Body of pancreas (tissue), 4 donors: Measurements from ENCODE around the gene WFIKKN1. TPM values are rescaled to one million over a fixed set of nuclear protein-coding genes. Genes with fewer than 3 reads are reported as not detected.
A peak's percentile ranks its signal among the peaks of the same experiment; 100 is the strongest.

ENCODE experiments used
- ATAC-seq: fragments of 150-250 bp; one replicate; pipeline ENCODE4 v1.9.1; 2016
- DNase-seq, 4 donors: peaks; one replicate each; pipeline ENCODE4 v3.0.0-alpha.2; 2019
- H3K27ac ChIP-seq, 4 donors: fragments of 200-600 bp; sonication (generic); 1 replicate in 3 of 4; 2 replicates in 1 of 4; pipeline versions ENCODE4 v1.5.1 to v1.6.1; 2016 to 2019; ENCODE audit warnings: mild to moderate bottlenecking in 1 of 4, mixed read lengths in 1 of 4, moderate library complexity in 1 of 4
- H3K27me3 ChIP-seq, 2 donors: fragments of 200-600 bp; sonication (generic); one replicate each; pipeline ENCODE4 v1.6.0; 2016; ENCODE audit warnings: mild to moderate bottlenecking in 1 of 2
- H3K36me3 ChIP-seq, 2 donors: fragments of 200-600 bp; sonication (generic); replicated peaks in 1 of 2; 2 replicates each; pipeline ENCODE4 v1.5.1; 2016; ENCODE audit warnings: low read depth in 2 of 2; ENCODE audit not compliant: insufficient read depth in 1 of 2
- H3K4me1 ChIP-seq: fragments of 200-600 bp; sonication (generic); one replicate; pipeline ENCODE4 v1.6.0; 2016
- H3K4me3 ChIP-seq, 2 donors: fragments of 200-600 bp; sonication (generic); 1 replicate in 1 of 2; 2 replicates in 1 of 2; pipeline ENCODE4 v1.5.1; 2016 to 2019
- H3K9me3 ChIP-seq, 3 donors: fragments of 200-600 bp; sonication (generic); 1 replicate in 2 of 3; 2 replicates in 1 of 3; pipeline ENCODE4 v1.5.1; 2016
- POLR2A ChIP-seq, 3 donors: fragments of 450-650 bp; IDR thresholded peaks; one replicate each; pipeline ENCODE4 v1.6.1; 2016; ENCODE audit warnings: antibody characterized with exemption in 3 of 3, mild to moderate bottlenecking in 2 of 3
- WGBS, 2 donors: methylation state at CpG; one replicate each; pipeline ENCODE4 v1.1.5; 2017; 5-methylcytosine and 5-hydroxymethylcytosine counted together
- intact Hi-C: fragments of 100-400 bp; cut with DNase I; formaldehyde crosslinking; loops from one replicate; pipeline ENCODE4 v1.15.1; 2023
- total RNA-seq, 2 donors: library from RNA; depleted of rRNA; stranded (reverse); fragments of >200 nt; gene quantifications; one replicate each; pipeline ENCODE4 v1.1.0, GENCODE V29; 2016
- TF ChIP-seq, protein P1 (sequence below), 7 experiments: fragments of 450-650 bp in 4 of 7; fragments of 200-600 bp in 3 of 7; sonication (generic) in 3 of 7; IDR thresholded peaks; one replicate each; pipeline ENCODE4 v1.5.1; 2016 to 2019; ENCODE audit warnings: antibody characterized with exemption in 7 of 7

Gene WFIKKN1
- total RNA-seq, 2 donors from 2014 or later, result 3.9 to 5.6 TPM

DNA sequence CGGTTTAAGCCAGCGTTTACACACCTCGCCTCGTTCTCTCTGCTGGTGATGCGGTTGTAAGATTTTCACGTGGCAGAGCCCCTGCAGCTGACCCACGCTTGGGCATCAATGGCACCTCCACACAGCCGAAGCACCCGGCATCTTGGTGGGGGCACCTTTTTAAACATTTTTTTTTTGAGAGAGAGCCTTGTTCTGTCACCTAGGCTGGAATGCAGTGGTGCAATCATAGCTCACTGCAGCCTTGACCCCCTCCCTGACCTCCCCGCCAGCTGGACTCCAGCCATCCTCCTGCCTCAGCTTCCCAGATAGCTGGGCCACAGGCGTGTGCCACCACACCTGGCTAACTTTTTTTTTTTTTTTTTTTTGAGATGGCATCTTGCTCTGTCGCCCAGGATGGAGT lies 23.2 kb downstream of the WFIKKN1 start:
- peaks cover 14% of the 10 kb centered on the region for H3K4me1 ChIP-seq
- ATAC-seq, result no peak
- H3K4me3 ChIP-seq, result no peak overlapping the region
- intact Hi-C loops, result no loop called here
- H3K9me3 ChIP-seq, result no peaks in the 10 kb centered on the region
- H3K27me3 ChIP-seq, result no peaks in the 10 kb centered on the region
- TF ChIP-seq, protein P1, sequence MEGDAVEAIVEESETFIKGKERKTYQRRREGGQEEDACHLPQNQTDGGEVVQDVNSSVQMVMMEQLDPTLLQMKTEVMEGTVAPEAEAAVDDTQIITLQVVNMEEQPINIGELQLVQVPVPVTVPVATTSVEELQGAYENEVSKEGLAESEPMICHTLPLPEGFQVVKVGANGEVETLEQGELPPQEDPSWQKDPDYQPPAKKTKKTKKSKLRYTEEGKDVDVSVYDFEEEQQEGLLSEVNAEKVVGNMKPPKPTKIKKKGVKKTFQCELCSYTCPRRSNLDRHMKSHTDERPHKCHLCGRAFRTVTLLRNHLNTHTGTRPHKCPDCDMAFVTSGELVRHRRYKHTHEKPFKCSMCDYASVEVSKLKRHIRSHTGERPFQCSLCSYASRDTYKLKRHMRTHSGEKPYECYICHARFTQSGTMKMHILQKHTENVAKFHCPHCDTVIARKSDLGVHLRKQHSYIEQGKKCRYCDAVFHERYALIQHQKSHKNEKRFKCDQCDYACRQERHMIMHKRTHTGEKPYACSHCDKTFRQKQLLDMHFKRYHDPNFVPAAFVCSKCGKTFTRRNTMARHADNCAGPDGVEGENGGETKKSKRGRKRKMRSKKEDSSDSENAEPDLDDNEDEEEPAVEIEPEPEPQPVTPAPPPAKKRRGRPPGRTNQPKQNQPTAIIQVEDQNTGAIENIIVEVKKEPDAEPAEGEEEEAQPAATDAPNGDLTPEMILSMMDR (IDR thresholded peaks at IDR 0.05), result no peak
- TF ChIP-seq POLR2A (IDR thresholded peaks at IDR 0.05), result no peak
- H3K27ac ChIP-seq, result no peak overlapping the region
- H3K36me3 ChIP-seq, result no peaks in the 10 kb centered on the region
- 86 to 92% methylated on average over 12 of the region's 12 CpGs for WGBS, 2 donors
- DNase-seq, result no peak

DNA sequence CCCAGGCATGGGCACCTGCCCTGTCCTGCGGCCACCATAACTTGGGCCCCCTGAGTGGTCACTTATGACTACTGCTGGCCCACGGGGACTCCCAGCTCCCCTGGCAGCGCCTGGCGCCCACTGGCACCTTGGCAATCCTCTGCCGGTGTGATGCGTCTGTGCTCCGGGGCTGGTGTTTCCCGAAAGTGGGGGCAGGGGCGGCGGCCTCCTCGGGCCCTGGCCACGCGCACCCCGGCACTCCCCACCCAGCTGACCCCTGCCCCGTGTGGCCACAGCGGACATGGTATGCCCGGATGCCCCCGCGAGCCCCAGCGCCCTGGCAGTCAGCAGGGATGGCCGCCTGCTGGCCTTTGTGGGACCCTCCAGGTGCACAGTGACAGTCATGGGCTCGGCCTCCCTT lies 26.7 kb downstream of the WFIKKN1 start:
- H3K9me3 ChIP-seq, result no peaks in the 10 kb centered on the region
- ATAC-seq (no peak), DNase-seq (no peak)
- peaks cover 19% of the 10 kb centered on the region for H3K4me1 ChIP-seq
- no peak overlapping the region for H3K4me3 ChIP-seq
- intact Hi-C loops, result no loop called here
- H3K27me3 ChIP-seq, result no peaks in the 10 kb centered on the region
- no peak for TF ChIP-seq POLR2A (IDR thresholded peaks at IDR 0.05)
- TF ChIP-seq, protein P1 (IDR thresholded peaks at IDR 0.05), result no peak
- WGBS, 2 donors, result 96% methylated on average over 18 of the region's 22 CpGs; no CpG with 5 or more reads in 1 of the 2 donors
- no peaks in the 10 kb centered on the region for H3K36me3 ChIP-seq
- no peak overlapping the region for H3K27ac ChIP-seq

DNA sequence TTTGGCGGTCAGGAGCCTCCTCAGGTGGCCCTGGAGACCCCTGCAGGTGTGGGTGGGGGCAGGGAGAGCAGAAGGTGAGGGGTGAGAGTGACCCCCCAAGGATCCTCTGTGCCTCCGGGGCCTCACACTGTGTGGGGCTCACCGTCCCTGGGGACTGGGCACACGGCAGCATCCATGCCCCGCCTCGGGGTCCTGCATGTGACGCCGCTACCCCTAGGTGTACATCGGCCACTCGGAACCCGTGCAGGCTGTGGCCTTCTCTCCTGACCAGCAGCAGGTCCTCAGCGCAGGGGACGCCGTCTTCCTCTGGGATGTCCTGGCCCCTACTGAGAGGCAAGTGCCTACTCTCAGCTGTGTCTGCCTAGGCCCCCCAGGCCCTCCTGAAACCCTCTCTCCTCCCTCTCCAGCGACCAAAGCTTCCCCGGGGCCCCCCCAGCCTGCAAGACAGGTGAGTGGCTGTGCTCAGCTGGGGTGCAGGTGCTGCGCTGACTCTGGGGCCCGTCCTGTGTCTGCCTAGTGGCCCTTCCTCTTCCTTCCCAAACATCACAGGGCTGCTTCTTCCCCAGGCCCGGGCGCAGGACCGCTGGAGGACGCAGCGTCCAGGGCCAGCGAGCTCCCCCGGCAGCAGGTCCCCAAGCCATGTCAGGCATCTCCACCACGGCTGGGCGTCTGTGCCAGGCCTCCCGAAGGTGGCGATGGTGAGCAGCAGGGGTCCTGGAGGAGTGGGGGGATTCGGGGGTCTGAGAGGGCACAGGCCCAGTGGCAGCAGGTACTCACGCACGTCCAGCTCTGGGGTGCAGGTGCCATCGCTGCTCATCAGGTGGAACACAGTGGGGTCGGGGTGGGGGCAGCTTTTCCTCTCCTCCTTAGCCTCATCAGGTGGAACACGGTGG lies 28.1 kb downstream of the WFIKKN1 start:
- Histone ChIP-seq H3K36me3 (no peaks in the 10 kb centered on the region), H3K4me1 (peaks cover 19% of the 10 kb centered on the region), H3K27ac (no peak overlapping the region), H3K4me3 (no peak overlapping the region), H3K27me3 (no peaks in the 10 kb centered on the region), H3K9me3 (no peaks in the 10 kb centered on the region)
- 92 to 94% methylated on average over 14 to 26 of the region's 35 CpGs for WGBS, 2 donors
- no peak for TF ChIP-seq POLR2A (IDR thresholded peaks at IDR 0.05)
- TF ChIP-seq, protein P1 (IDR thresholded peaks at IDR 0.05), result no peak
- intact Hi-C loops, result no loop called here
- ATAC-seq, result no peak
- DNase-seq, result no peak

DNA sequence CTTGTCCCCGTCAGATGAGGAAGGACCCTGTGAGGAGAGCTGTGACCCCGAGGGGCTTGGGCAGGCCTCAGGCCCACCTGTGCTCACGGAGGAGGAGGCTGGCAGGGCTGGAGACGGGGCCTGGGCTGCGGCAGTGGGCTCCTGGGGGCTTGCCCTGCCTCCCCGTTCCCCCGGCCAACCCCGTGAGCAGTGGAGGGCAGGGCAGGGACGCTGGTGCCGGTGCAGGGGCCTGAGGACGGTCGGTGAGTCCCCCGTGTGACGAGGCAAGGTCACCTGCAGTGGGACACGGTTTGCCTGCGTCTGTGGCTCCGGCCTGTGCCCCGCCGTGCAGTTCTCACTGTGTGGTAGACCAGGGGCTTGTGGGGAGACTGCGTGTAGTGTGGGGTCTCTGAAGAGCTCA lies 28.8 kb downstream of the WFIKKN1 start:
- ATAC-seq (no peak), DNase-seq (no peak)
- TF ChIP-seq, protein P1 (IDR thresholded peaks at IDR 0.05), result no peak
- no peak for TF ChIP-seq POLR2A (IDR thresholded peaks at IDR 0.05)
- Histone ChIP-seq H3K27ac (peak overlapping the region in 1 of 4 donors; percentile 80), H3K4me3 (no peak overlapping the region), H3K27me3 (no peaks in the 10 kb centered on the region), H3K36me3 (no peaks in the 10 kb centered on the region), H3K4me1 (peaks cover 19% of the 10 kb centered on the region), H3K9me3 (no peaks in the 10 kb centered on the region)
- intact Hi-C loops, result no loop called here
- 85% methylated on average over 20 of the region's 20 CpGs; no CpG with 5 or more reads in 1 of the 2 donors for WGBS, 2 donors

DNA sequence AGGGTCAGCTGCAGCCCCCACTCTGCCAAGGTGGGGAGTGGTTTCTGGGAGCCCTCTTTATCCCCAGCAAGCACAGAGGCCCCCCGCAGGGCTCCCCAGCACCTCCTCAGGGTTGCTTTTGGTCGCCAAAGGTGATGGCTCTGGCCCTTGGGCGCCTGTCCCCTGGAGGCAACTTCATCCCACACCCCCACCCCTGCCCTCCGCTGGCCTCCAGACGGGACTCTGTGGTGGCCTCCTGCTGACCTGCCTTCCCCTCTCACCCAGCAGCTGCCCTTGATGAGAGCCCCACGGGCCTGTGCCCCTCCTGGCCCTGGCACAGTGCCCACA lies 29.3 kb downstream of the WFIKKN1 start:
- H3K9me3 ChIP-seq, result no peaks in the 10 kb centered on the region
- H3K27ac ChIP-seq, result peak overlapping the region; percentile 68 to 82 (median 76)
- H3K27me3 ChIP-seq, result no peaks in the 10 kb centered on the region
- DNase-seq, result no peak
- H3K4me3 ChIP-seq, result no peak overlapping the region
- WGBS, 2 donors, result 64 to 67% methylated on average over 4 of the region's 6 CpGs
- intact Hi-C loops, result no loop called here
- no peak for ATAC-seq
- TF ChIP-seq, protein P1 (IDR thresholded peaks at IDR 0.05), result no peak
- TF ChIP-seq POLR2A (IDR thresholded peaks at IDR 0.05), result no peak
- H3K36me3 ChIP-seq, result no peaks in the 10 kb centered on the region
- H3K4me1 ChIP-seq, result peaks cover 19% of the 10 kb centered on the region
